22Rv1 (cell line): ENCODE data around the gene PERM1.

Experiments
- H3K27ac ChIP-seq: fragments of 450-650 bp; 2 replicates; pipeline ENCODE4 v1.5.1; 2017
- ZFX ChIP-seq: fragments of 450-650 bp; IDR thresholded peaks from 2 replicates; pipeline ENCODE4 v1.6.1; 2017; ENCODE audit warnings: antibody characterized with exemption, borderline replicate concordance
- TF ChIP-seq, protein P1 (sequence below): fragments of 450-650 bp; IDR thresholded peaks from 2 replicates; pipeline ENCODE4 v1.5.1; 2017; ENCODE audit warnings: mild to moderate bottlenecking

The PERM1 gene

GRCh38 chr1:974687-975328 is 7.1 kb downstream of the PERM1 start:
- no peak for TF ChIP-seq ZFX
- TF ChIP-seq, protein P1, sequence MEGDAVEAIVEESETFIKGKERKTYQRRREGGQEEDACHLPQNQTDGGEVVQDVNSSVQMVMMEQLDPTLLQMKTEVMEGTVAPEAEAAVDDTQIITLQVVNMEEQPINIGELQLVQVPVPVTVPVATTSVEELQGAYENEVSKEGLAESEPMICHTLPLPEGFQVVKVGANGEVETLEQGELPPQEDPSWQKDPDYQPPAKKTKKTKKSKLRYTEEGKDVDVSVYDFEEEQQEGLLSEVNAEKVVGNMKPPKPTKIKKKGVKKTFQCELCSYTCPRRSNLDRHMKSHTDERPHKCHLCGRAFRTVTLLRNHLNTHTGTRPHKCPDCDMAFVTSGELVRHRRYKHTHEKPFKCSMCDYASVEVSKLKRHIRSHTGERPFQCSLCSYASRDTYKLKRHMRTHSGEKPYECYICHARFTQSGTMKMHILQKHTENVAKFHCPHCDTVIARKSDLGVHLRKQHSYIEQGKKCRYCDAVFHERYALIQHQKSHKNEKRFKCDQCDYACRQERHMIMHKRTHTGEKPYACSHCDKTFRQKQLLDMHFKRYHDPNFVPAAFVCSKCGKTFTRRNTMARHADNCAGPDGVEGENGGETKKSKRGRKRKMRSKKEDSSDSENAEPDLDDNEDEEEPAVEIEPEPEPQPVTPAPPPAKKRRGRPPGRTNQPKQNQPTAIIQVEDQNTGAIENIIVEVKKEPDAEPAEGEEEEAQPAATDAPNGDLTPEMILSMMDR: no peak

GRCh38 chr1:974293-974640 is 7.6 kb downstream of the PERM1 start:
- H3K27ac ChIP-seq: no peak overlapping the region
- no peak for TF ChIP-seq ZFX
- TF ChIP-seq, protein P1: no peak

More at GRCh38 chr1:974687-975328, 7.1 kb downstream of the PERM1 start:
- no peak overlapping the region for H3K27ac ChIP-seq

- TF ChIP-seq, protein P1: no peak
- TF ChIP-seq ZFX: no peak
- H3K27ac ChIP-seq: no peak overlapping the region
Observed at GRCh38 chr1:973459-974292, 8.2 kb downstream of the PERM1 start.

GRCh38 chr1:972726-973458 is 9.0 kb downstream of the PERM1 start:
- no peak overlapping the region for H3K27ac ChIP-seq
- TF ChIP-seq ZFX: no peak
- TF ChIP-seq, protein P1: no peak

GRCh38 chr1:971751-972506 is 10.0 kb downstream of the PERM1 start:
- H3K27ac ChIP-seq: no peak overlapping the region
- TF ChIP-seq, protein P1: no peak
- TF ChIP-seq ZFX: no peak

DNA sequence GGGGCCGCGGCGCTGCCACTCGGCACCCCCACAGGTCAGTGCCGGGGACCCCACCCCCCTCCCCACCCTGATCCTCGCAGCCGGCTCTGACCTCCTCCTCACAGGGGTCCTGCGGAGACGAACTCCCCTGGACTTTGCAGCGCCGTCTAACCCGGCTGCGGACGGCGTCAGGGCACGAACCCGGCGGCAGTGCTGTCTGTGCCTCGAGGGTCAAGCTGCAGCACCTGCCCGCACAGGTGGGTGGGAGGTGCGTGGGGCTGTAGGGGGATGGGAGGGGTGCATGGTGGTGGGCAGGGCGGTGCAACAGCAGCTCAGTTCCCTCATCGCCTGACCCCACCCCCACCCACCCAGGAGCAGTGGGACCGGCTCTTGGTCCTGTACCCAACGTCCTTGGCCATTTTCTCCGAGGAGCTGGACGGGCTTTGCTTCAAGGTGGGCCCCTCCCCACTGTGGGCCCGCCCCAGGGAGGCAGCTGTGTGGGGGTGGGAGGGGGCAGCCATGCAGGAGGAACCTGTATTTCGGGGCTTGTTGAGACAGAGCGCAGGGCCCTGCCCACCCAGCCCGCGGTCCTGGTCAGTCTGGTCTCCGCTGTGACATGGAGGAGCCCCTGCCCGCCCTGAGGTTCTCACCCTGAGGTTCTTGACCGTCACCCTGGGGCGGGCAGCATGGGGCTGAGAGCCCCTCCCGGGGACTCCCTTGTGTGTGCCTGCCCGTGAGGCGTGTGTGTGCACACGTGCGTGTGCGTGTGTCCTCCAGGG is 10.7 kb downstream of the PERM1 start:
- no peak overlapping the region for H3K27ac ChIP-seq
- TF ChIP-seq, protein P1: no peak
- no peak for TF ChIP-seq ZFX
